Measurements from ENCODE around the gene MAN1C1.

MAN1C1 gene

DNA sequence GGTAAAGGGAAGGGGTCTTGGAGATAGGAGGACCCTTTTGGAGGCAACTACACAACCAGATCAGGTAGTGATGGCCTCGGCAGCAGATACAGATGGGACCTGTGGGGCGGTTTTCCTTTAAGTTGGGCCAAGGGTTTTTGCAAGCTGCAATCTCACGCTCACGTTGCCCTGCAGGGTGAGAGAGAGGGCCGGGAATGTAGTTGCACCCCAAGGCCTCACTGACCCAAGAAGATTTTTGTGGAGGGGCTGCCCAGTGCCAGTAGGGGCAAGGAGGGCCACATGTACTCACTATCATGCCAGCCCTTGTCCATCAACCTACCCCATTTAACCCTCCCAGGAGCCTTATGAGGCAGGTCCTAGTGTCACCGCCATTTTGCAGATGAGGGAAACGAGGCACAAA lies 125.7 kb downstream of the MAN1C1 start:
- DNase-seq (ENCODE audit: low read depth): no peak

DNA sequence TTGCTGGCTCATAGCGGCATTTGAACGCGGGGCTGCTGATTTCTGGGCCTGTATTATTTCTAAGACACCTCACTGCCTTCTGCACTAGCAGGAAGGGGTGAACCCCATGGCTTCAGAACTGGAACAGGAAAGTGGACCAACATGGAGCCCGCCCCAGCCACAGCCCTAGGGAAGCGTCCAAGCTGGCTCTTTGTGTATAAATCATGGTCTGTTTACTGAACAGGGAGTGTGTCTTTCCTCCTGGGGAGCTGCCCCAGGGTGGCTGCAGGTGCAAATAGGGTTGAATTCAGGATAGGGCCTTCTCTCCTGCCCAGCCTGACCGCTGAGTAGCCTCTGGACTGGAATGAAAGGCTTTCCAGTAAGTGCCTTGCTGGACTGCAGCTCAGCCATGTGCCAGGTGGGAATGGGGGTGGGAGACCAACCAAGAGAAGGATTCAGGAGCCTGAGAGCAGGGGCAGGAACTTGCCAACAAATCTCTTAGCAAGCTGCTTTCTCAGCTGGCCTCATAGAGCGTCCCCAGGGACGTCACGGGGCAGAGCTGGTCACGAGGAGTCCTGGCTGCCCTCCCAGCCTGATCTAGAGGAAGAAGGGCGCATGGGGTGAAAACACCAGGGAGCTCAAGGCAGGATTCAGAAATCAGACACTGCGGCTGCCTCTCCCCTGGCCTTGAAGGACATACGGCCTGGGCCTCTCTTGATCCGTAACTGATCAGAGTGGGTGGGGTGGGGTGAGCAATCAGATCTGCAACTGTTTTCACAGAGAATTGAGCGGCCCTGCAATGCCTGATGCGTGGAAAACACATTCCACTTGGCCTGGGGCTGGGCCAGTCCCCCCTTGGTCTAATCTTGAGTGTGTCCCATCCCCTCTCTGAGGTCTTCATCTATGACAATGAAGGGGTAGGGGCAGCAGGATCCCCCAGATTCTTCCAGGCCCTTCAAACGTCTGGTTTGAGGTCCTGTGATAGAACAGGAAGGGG lies 126.9 kb downstream of the MAN1C1 start:
- peak; percentile 94 for DNase-seq (ENCODE audit: low read depth)

DNA sequence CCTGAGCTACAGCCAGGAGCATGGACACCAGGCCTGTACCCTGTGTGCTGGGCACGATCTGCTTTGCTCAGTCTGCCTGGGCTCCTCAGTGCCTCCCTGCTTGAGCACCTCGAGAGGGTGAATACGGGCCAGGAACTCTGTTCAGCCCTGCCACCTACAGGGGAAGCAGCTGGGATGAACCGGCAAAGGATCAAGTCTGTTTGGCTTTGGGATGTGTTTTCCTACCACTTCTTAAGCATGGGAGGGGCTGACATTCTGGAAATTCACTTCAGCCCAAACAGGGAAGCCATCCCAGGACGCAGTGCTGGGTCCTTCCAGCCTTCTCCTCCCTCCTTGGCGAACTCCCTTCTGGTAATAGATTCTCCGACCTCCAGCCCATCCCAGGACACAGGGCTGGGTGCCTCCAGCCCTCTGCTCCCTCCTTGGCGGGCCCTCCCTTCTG lies 127.6 kb downstream of the MAN1C1 start:
- DNase-seq (ENCODE audit: low read depth): peak; percentile 85

DNA sequence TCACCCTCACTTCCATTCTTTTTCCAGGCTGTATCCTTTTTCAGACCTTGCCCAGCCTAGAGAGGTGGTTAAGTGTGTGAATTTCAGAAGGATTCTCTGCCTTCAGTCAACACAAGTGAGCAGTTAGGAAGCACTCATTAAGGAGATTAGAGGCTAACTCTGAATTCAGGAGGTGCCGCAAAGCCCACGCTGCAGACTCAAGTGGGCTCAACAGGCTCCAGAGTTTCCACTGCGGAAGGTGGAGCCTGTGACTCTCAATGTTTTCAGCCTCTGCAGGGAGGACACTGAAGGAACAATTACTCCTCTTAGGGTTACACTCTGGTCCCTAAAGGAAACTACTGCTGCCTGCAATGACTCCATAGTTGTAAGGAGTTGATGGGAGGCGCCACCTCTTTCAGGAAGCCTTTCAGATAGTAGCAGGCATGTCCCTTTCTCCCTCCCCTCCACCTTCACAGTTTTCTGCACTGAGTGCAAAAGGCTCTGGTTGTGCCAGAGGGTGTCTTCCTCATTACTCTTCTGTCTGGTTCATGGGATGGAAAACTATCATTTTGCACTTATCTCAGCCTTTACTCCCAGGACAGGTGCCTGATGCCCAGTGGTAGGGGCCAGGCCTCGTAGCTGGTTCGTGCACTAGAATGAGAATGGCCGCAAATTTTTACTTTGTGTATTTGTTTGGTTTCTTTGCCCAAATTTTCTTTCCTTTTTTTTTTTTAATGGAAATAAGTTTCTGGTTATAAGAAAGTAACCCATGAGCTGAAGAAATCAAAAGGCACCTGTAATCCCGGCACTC lies 128.2 kb downstream of the MAN1C1 start:
- no peak for DNase-seq (ENCODE audit: low read depth)

DNA sequence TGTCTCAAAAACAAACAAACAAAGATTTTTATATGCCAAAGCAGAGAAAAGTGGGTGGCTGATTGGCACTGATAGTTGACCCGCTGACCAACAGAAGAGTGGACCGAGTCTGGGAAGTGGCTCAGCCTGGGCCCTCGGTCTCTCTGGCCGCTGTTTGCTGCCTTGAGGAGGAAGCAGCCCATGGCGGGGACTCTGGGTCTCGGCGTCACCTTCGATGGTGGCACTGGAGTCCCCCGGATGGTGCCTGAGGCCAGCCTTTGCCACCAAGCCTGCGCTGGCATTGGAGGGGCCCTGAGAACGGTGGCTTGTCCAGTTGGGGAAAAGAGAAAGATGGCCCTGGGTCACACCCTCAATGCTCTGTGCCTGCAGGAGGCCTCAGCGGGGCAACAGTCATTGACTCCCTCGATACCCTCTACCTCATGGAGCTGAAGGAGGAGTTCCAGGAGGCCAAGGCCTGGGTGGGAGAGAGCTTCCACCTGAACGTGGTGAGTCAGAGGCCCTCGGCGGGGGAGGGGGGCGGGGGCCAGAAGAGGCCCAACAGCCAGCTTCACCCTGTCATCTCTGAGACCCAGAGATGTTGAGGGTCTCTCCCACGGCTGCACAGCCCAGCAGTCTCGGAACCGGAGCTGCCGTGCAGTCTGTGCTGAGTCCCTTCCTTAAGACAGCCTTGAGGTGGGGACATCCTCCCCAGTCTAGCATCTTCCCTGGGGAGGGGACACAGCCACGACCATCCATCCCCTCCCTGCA lies 129.9 kb downstream of the MAN1C1 start:
- DNase-seq (ENCODE audit: low read depth): no peak

DNA sequence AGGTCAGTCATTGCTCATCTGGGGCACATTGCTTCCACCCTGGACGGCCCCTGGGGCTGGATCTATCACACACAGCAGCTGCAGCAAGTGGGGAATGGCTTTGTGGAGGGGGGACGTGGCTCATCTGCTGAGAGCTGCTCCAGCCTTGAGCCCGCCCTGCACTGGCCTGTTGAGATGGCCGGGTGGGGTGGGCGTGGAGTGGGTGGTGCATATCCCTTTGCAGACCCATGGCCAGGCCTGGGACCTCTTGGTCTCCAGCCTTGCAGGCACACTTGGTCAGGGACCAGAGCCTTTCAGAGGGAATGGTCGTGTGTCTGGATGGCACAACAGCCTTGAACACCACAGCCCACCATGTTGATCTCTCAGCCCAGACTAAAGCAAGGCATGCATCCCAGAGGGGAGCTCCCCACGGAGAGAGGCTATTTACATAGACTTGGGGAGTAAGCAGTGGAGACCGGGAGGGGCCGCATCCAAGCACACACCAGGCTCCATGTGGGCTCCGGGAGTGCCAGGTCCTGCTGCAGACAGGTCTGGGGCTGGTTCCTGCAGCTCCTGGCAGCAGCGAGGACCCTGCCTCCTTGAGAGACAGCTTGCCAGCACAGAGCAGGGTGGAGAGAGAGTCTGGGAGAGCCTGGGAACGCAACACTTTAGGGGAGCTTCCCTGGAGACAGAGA lies 130.6 kb downstream of the MAN1C1 start:
- no peak for DNase-seq (ENCODE audit: low read depth)

DNA sequence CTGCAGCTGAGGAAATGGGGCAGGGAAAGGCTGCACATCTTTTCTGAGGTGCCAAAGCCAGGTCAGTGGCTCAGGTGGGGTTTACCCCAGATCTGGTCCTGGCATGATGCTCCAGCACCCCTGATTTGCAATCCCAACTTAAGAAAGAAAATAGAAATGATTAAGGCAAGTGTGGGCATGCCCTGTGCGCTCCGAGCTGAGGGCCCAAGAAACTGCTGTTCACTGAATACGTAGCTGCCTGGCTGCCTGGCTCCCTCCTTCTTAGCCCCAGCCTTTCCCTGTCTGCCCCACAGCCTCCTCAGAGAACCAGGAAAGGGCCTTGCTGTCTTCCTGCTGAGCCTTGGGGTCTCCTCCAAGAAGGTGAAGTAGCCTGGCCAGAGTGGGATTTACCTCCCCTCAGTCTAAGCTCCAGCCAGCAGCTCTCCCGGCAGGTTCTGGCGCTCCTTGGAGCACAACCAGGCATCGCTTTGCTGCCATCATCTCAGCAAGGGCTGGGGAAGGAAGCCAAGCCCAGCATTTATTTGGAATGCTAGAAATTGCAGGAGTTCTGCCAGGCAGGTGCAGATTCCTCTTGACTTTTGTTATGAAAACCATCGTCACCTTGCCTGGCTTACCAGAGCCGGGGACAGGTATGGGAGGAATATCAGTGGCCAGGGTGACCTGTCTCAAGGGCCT lies 132.1 kb downstream of the MAN1C1 start:
- no peak for DNase-seq (ENCODE audit: low read depth)

DNA sequence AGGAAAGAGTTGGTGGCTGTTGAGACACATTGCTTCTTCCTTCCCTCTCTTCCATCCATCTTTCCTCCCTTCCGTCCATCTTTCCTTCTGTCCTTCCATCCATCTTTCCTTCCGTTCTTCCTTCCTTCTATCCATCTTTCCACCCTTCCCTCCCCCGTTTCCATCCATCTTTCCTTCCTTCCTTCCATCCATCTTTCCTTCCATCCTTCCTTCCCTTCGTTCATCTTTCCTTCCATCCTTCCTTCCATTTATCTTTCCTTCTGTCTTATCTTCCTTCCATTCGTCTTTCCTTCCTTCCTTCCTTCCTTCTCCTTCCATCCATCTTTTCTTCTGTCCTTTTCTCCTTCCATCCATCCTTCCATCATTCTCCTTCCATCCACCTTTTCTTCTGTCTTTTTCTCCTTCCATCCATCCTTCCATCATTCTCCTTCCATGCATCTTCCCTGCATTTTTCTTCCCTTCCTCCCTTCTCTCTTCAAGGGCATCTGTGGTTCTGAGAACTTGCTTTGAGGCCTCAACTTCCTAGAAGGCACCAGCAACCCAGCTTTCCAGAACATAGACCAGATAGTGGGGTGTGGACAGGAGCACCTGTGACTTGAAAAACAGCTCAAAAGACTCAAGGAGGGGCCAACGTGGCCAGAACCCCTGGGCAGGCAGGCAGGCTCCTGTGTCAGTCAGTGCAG lies 134.5 kb downstream of the MAN1C1 start:
- no peak for DNase-seq (ENCODE audit: low read depth)

DNA sequence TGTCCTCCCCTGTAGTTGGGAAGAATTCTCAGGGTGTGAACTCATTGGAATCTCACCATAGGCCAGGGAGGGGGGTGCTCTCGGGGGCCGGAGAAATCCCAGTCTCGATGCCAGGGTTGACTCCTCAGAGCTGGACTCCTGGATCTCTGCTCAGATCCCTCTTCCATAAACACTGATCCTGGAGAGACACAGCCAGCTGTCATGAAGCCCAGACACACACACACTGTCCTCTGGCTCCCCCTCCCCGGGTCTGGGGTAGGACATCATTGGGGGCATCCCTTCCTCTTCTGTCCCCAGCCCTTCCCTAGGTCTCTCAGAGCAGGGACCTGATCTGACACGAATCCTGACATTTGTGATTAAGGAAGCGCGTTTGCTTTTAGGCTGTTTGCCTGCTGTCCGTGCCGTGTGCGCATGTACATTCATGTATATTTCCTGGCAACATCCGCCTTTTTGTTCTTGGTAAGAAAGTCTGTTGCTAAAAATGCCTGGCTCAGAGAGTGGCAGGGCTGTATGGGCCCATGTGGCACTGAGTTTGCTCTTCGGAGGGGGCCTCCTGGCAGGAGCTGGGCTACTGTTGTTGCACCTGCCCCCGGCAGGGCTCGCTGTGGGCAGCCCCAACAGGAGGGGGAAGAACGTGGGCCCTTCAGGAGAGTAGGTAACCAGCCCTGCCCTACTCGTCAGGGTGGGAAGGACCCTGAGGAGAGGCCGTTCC lies 138.0 kb downstream of the MAN1C1 start:
- DNase-seq (ENCODE audit: low read depth): no peak

DNA sequence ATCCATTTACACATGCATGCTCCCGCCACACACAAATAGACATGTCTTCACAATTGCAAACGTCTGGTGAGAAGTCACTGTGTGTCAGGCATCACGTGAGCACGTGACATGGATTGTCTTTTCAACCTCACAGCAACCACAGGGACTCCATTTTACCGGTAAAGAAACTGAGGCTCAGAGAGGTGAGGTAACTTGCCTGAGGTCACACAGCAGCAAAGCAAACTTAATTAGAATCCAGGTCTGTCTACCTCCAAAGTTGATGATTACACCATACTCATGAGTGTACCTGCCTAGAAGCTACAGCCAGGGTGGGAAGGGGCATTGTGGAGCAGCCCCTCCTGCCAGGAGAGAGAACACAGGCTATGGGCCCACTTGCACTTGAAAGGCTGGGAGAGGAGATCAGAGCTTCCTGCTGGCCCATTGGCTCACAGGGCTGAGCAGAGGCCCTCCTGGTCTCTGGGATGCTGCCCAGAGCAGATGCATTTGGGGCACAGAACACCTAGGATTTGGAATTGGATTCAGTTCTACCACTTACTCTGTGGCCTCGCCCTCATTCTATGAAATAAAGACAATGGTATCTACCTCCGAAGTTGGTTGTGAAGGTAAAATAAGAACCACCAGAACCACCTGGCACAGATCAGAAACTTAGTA lies 139.0 kb downstream of the MAN1C1 start:
- DNase-seq (ENCODE audit: low read depth): no peak

DNA sequence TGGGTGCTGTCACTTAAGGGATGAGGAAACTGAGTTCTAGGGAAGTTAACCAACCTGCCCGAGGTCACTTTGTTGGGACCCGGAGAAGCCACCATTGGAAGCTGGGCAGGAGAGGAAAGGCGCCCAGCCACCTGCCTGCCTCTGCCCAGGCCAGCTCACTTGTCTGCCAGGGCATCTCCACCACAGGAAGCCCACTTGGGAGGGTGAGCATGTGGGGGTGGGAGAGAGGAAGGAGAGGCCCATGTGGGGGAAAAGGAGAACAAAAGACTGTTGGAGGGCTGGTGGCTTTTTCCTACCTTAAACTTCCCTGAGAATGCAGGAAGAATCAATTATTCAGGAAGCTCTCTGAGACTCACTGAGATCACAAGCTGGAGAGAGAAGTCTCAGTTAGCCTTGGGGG lies 139.6 kb downstream of the MAN1C1 start:
- no peak for DNase-seq (ENCODE audit: low read depth)

DNA sequence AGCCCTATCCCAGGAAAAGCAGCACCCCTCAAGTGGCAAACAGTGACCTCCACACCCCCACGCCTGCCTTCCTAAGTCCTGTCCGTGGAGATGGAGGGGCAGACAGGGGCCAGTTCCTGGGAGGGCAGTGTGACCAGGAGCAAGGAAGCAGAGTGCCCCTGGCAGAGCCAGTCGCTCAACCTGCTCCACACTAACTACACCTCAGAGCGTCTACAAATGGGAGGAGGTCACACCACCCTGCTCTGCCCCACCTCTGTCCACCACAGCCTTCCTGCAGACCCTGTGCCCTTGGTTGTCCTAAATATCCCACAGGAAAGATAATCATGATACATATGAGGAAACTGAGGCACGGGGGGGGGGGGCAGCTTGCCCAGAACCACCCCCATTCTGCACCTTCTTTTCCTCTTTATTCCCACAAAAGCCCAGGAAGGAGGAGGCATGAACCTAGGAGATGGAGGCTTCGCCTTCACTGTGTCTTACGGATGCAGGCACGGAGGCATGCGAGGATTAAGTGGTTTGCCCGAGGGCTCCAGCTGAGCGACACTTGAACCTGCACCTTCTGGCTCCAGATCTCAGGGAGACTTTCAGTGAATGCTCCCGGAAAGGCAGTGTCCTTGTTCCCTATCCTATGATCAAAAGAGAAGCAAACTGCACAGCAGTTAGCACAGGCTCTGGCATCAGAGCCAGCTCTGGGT lies 140.7 kb downstream of the MAN1C1 start:
- no peak for DNase-seq (ENCODE audit: low read depth)

DNA sequence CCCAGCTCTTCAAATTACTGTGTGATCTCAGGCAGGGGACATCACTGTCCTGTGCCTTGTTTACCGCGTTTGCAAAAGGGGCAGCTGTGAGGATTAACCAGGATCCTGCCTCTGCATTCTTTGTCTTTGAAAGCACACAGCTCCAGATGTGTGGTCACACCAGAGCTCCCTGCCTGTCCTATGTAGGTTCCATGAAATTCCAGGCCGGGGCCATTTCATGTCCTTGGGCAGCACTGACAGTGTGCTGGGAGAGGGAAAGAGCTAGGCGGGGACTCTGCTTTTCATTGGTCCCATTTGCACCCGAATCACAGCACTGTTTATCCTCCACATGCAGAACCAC lies 141.2 kb downstream of the MAN1C1 start:
- no peak for DNase-seq (ENCODE audit: low read depth)

DNA sequence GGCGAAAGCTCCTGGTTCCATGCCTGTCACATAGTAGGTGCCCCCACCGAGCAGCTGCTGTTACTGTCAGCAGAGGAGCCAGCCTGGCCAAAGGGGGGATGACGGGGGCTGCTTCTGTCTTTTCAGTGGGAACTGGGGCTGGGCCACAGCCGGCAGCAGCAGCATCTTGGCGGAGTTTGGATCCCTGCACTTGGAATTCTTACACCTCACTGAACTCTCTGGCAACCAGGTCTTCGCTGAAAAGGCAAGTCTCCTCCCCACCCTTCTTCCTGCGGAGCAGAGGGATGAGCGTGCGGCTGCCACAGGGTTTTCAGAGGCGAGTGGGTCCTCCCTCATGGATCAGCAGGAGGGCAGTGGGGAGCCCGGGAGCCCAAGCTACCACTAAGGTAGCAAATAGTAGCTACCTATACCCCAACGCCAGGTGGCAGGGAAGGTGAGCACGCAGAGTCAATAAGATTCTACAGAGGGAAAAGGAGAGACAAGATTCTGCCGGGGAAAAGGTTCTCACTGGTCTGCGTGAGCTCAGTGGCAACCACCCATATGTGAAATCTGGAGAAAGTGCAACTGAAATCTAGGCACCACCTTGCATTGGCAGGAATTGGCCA lies 142.0 kb downstream of the MAN1C1 start:
- no peak for DNase-seq (ENCODE audit: low read depth)

DNA sequence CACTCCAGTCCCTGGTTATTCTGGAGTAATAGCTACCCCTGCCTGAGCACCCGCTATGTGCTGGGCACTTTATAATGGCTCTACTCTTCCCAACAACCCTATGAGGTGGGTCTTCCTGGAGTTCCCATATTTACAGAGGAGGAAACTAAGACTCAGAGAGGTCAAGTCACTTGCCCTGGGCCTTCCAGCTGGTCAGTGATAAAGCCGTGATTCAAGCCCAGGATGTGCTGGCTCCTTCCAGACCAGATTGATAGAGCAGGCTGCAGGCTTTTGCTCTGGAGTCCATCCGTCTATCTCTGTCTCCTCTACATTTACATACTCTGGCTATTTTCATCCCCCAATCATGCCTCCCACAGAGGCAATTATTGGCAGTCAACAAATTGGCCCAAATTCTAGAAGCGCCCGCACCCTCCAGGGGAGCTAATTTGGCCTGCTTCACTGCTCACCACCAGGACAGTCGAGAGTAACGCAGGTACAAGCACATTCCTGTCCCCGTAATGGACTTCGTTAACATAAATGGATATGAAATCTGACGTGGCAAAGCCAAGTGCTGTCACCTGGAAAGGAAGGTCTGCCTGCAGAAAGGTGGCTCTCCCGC lies 143.6 kb downstream of the MAN1C1 start:
- no peak for DNase-seq (ENCODE audit: low read depth)

DNA sequence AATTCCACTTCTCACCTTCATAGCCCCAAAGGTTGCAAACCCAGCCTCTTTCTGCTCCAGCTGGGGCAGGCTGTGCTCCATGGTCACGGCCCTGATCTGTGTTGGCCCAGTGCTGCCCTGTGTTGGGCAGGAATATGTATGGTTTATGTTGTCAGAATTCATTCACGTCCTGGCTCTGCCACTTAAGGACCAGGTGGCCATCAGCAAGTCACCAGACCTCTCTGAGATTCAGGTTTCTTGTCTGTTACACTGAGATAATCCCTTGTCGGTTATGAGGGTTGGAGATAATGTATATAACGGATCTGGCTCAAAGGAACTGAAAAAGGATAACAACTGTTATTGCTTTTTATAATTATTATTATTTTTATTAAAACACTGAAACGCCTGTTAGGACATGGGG lies 144.3 kb downstream of the MAN1C1 start:
- no peak for DNase-seq (ENCODE audit: low read depth)

DNA sequence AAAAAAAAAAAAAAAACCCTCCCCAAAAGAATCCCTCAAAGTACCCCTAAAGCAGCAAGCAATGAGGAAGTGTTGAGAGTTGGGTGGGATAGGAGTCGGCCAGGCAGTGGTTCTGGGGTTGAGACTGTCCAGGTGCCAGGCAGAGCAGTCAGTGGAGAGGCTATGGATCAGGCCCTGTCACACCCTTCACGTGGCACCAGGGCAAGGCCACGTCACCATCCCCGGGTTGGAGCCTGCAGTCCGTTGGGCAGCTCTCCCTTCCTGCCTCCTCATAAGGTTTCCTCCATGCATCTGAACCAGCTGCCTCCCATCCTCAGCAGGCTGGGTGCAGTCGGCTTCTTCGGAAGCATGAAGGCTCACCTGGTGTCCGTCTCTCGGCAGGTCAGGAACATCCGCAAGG lies 146.9 kb downstream of the MAN1C1 start:
- DNase-seq (ENCODE audit: low read depth): no peak

Measured in stromal cell of bone marrow (primary cell).